SK-N-MC (cell line): ENCODE data around the gene TGFB1I1.
"Not testable (repeated sequence)": the region's sequence is repeated elsewhere in the genome, so short reads cannot be mapped to it uniquely, and the experiment has no call there.

Experiments used
- DNase-seq: peaks from one replicate; pipeline ENCODE4 v3.0.0-alpha.2; 2011; ENCODE audit warnings: low read depth, low spot score
- H3K27ac ChIP-seq: fragments of 200-600 bp; sonication (generic); 2 replicates; pipeline ENCODE4 v1.5.1; 2016; ENCODE audit warnings: mixed run types
- H3K36me3 ChIP-seq: fragments of 200-600 bp; sonication (generic); 2 replicates; pipeline ENCODE4 v1.6.1; 2017; ENCODE audit warnings: antibody characterized with exemption, low read length, mixed read lengths; ENCODE audit not compliant: insufficient read depth
- H3K4me3 ChIP-seq: fragments of 200-600 bp; sonication (generic); 2 replicates; pipeline ENCODE4 v1.5.1; 2016
- H3K9ac ChIP-seq: fragments of 200-600 bp; sonication (generic); 2 replicates; pipeline ENCODE4 v1.8.0; 2017; ENCODE audit warnings: mixed run types, mixed read lengths; ENCODE audit not compliant: insufficient read length
- H3K9me3 ChIP-seq: fragments of 200-600 bp; sonication (generic); 2 replicates; pipeline ENCODE4 v1.6.1; 2017; ENCODE audit warnings: low read depth, mild to moderate bottlenecking, antibody characterized with exemption, low read length, moderate library complexity, mixed read lengths
- EZH2 ChIP-seq: fragments of 200-600 bp; sonication (generic); IDR thresholded peaks from one replicate; pipeline ENCODE4 v1.6.1; 2017; ENCODE audit warnings: antibody characterized with exemption
- FOXP2 ChIP-seq: optimal IDR thresholded peaks from 2 replicates; pipeline ENCODE3; 2011; ENCODE audit warnings: mild to moderate bottlenecking, moderate library complexity; ENCODE audit not compliant: insufficient read depth; ENCODE audit errors: extremely low read length, control extremely low read depth
- POLR2AphosphoS5 ChIP-seq: IDR thresholded peaks from 2 replicates; pipeline ENCODE4 v1.6.1; 2012; ENCODE audit warnings: mild to moderate bottlenecking, low read depth, low read length, borderline replicate concordance

Gene TGFB1I1

DNA sequence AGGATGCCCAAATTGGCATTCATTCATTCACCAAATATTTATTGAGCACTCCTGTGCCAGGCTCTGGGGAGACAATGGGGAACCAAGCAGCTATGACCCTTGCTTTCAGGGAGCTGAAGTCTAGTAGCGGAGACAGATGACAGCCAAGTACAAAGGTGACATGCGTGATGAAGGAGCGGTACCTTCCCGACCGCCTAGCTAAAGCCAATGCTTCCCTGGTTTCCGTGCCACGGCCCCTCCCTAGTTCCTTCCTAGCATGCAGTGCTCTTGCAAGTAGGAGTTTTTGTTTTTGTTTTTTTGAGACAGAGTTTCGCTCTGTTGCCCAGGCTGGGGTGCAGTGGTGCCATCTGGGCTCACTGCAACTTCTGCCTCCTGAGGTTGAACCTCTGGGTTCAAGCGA is 7.8 kb downstream of the TGFB1I1 start:
- TF ChIP-seq FOXP2 (no peak), POLR2AphosphoS5 (no peak), EZH2 (no peak)
- Histone ChIP-seq H3K9me3 (no peaks in the 10 kb centered on the region), H3K27ac (no peak overlapping the region), H3K4me3 (no peak overlapping the region), H3K36me3 (no peaks in the 10 kb centered on the region), H3K9ac (no peak overlapping the region)
- DNase-seq = no peak

DNA sequence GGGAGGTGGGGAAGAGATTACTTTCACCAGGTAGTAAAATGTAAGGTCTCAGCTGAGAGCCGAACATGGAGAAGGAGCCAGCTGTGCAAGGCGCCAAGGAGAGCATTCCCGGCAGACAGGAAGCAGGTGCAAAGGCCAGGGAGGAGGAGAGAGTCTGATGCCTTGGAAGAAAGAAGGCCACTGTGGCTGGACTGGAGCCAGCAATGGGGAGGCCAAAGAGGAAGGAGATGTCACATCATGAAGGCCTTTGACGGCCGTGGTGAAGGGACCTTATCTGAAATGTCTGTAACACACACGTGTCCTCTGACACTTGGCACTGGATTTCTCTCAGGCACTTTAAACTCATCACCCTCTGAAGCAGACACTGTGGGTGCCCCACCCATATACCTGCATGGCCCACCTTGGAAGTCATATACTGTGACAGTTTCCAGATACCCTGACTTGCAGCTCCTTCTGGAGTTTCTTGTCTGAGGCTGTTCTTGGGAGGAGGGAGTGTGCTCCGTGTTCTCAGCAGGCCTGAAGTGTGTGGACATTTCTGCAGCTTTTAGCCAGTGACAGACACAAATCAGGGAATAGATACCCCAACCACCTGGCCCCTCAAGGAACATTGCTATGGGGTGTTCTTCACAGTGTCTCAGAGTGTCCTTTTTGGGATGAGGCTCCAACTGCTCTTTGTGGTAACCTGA is 9.0 kb downstream of the TGFB1I1 start:
- no peak for DNase-seq
- TF ChIP-seq POLR2AphosphoS5 = no peak
- no peak for TF ChIP-seq FOXP2
- TF ChIP-seq EZH2 = no peak
- no peak overlapping the region for H3K9ac ChIP-seq

DNA sequence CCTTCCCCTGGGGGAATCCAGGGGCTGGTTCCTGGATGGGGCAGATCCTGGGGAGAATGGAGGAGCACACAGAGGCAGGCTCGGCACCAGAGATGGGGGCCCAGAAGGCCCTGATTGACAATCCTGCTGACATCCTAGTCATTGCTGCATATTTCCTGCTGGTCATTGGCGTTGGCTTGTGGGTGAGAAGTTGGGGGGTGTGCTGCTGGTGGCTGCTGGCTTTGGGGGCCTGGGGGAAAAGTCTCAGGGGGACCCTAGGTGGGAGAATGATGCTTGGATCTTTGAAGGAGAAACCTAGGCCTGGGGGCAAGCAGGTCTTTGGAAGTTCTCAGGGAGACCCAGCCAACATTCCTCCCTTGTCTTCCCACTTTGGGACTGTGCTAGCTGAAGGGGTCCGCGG is 11.1 kb downstream of the TGFB1I1 start, which contains the start of gene SLC5A2:
TSS of gene SLC5A2 (plus strand) at position 43 of the 400 bp plus-strand sequence. CDS start at position 57, 14 bp downstream.
- H3K9ac ChIP-seq = no peak within 1 kb of the TSS
- H3K4me3 ChIP-seq = no peak within 1 kb of the TSS
- TF ChIP-seq FOXP2 = no peak
- no peak for TF ChIP-seq EZH2
- no peaks in the 10 kb centered on the region for H3K9me3 ChIP-seq
- no peak within 1 kb of the TSS for H3K27ac ChIP-seq
- DNase-seq = no peak
- no peaks in the 10 kb centered on the region for H3K36me3 ChIP-seq

More for the DNA sequence above, 9.0 kb downstream of the TGFB1I1 start:
- no peak overlapping the region for H3K4me3 ChIP-seq
- H3K36me3 ChIP-seq = no peaks in the 10 kb centered on the region
- H3K9me3 ChIP-seq = no peaks in the 10 kb centered on the region
- no peak overlapping the region for H3K27ac ChIP-seq

DNA sequence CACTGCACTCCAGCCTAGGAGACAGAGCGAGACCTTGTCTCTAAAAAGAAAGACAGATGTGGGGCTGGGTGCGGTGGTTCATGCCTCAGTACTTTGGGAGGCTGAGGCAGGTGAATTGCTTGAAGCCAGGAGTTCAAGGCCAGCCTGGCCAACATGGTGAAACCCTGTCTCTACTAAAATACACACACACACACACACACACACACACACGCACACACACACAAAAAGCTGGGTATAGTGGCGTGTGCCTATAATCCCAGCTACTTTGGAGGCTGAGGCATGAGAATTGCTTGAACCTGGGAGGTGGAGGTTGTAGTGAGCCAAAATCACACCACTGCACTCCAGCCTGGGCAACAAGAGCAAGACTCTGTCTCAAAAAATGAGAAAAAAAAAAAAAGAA is 12.1 kb downstream of the TGFB1I1 start:
- not testable (repeated sequence) for H3K4me3 ChIP-seq, H3K9ac ChIP-seq, H3K27ac ChIP-seq, H3K9me3 ChIP-seq, H3K36me3 ChIP-seq, DNase-seq

DNA sequence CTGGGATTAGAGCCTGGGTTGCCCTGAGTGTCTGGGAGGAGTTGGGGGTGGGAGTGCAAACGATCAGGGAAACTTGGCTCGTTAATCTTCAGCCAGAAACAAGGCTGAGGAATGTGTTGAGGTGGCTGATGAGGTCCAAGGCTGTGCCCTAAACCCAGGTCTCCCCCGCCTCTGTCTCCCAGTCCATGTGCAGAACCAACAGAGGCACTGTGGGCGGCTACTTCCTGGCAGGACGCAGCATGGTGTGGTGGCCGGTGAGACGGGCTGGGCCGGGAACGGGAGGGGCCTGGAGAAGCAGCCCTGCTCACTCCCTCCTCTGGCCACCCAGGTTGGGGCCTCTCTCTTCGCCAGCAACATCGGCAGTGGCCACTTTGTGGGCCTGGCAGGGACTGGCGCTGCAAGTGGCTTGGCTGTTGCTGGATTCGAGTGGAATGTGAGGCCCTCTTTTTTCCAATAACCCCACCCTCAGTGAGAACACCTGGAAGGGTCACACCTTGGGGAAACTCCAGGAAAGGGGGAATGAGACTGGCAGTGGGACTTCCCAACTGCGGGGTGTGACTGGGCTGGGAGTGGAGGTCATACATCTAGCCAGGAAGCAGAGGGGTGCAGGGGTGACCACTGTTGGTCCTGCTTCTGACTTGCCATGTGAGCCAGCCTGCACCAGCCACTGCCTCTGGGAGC is 12.7 kb downstream of the TGFB1I1 start:
- TF ChIP-seq FOXP2 (no peak), EZH2 (no peak), POLR2AphosphoS5 (no peak)
- H3K9ac ChIP-seq = no peak overlapping the region
- H3K36me3 ChIP-seq = no peaks in the 10 kb centered on the region
- DNase-seq = no peak
- no peak overlapping the region for H3K27ac ChIP-seq
- H3K4me3 ChIP-seq = no peak overlapping the region
- no peaks in the 10 kb centered on the region for H3K9me3 ChIP-seq

DNA sequence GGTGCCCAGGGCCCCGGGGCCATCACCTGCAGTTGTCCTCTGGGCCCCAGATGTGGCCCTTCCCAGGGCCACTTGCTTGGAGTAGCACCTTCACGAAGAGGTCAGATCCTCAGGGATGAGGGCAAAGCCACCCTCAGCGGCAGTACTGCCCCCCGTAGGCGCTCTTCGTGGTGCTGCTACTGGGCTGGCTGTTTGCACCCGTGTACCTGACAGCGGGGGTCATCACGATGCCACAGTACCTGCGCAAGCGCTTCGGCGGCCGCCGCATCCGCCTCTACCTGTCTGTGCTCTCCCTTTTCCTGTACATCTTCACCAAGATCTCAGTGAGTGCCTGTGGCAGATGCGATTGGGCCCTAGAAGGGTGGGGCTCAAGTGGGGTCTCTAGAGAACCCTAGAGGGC is 13.6 kb downstream of the TGFB1I1 start:
- DNase-seq = no peak
- H3K36me3 ChIP-seq = no peaks in the 10 kb centered on the region
- H3K27ac ChIP-seq = no peak overlapping the region
- no peaks in the 10 kb centered on the region for H3K9me3 ChIP-seq
- TF ChIP-seq FOXP2 (no peak), EZH2 (no peak), POLR2AphosphoS5 (no peak)
- no peak overlapping the region for H3K9ac ChIP-seq
- no peak overlapping the region for H3K4me3 ChIP-seq

DNA sequence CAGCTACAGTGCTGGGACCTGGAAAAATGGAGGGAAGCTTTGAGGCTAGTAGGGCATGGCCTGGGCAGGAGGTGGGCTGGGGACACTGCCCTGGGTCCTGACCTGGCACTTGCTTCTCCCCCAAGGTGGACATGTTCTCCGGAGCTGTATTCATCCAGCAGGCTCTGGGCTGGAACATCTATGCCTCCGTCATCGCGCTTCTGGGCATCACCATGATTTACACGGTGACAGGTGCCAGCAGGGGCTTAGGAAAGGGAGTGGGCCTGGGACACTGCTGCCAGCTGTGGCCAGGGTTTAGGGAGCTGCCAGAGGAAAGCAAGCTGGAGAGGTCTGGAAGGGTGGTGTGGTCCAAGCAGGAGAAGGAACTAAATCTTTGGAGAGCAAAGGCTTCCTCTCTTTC is 14.1 kb downstream of the TGFB1I1 start:
- no peak overlapping the region for H3K9ac ChIP-seq
- no peak overlapping the region for H3K27ac ChIP-seq
- no peaks in the 10 kb centered on the region for H3K36me3 ChIP-seq
- TF ChIP-seq EZH2 (no peak), POLR2AphosphoS5 (no peak), FOXP2 (no peak)
- no peak for DNase-seq
- H3K9me3 ChIP-seq = no peaks in the 10 kb centered on the region
- no peak overlapping the region for H3K4me3 ChIP-seq

DNA sequence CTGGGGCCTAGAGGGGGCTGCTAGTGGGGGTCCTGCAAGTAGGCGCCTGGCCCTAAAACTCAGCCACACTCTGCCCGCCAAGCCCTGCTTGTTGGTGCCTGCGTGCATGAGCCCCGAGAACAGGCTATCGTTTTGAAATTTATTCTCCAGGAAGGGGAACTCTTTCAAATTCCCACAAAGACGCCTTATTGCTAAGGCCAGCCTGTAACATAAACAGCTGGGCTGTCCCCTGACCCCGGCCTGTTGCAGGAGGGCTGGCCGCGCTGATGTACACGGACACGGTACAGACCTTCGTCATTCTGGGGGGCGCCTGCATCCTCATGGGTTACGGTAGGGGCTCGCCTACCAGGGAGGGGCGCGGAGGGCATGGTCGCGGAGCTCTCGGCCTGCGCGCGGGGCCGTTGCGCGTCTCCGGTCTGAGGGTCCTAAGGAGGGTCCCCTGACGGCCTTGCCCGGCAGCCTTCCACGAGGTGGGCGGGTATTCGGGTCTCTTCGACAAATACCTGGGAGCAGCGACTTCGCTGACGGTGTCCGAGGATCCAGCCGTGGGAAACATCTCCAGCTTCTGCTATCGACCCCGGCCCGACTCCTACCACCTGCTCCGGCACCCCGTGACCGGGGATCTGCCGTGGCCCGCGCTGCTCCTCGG is 15.2 kb downstream of the TGFB1I1 start:
- Histone ChIP-seq H3K4me3 (peak overlapping the region; percentile 77), H3K27ac (no peak overlapping the region), H3K9me3 (no peaks in the 10 kb centered on the region), H3K36me3 (no peaks in the 10 kb centered on the region; the same call in 1 of the 2 replicates), H3K9ac (no peak overlapping the region)
- no peak for DNase-seq
- no peak for TF ChIP-seq POLR2AphosphoS5
- no peak for TF ChIP-seq EZH2
- no peak for TF ChIP-seq FOXP2
